K562 (cell line): ENCODE measurements around the gene MRPL11. TPM values are rescaled to one million over a fixed set of nuclear protein-coding genes. Genes with fewer than 3 reads are reported as not detected.

ENCODE experiments used
- BDP1 ChIP-seq: IDR thresholded peaks from 3 replicates; pipeline ENCODE4 v1.6.1; 2011; ENCODE audit not compliant: insufficient read length, insufficient read depth
- CBX2 ChIP-seq: fragments of 200-600 bp; sonication (generic); IDR thresholded peaks from one replicate; pipeline ENCODE4 v1.6.1; 2012; ENCODE audit warnings: mild to moderate bottlenecking, low read length, inconsistent platforms; ENCODE audit not compliant: insufficient read depth, poor library complexity, severe bottlenecking
- CBX5 ChIP-seq: IDR thresholded peaks from 2 replicates; pipeline ENCODE4 v1.6.1; 2014; ENCODE audit warnings: low read depth, borderline replicate concordance
- ETV1 ChIP-seq: fragments of 450-650 bp; conservative IDR thresholded peaks from 2 replicates; pipeline ENCODE4 v1.6.1; 2016; ENCODE audit warnings: missing genetic modification characterization, control low read depth, low read depth, missing compliant biosample characterization
- LEF1 ChIP-seq: fragments of 450-650 bp; IDR thresholded peaks from 2 replicates; pipeline ENCODE4 v1.6.1; 2016; ENCODE audit warnings: mild to moderate bottlenecking
- MCM2 ChIP-seq: fragments of 450-650 bp; IDR thresholded peaks from 2 replicates; pipeline ENCODE4 v1.6.1; 2017; ENCODE audit warnings: low read depth, mild to moderate bottlenecking
- MECOM ChIP-seq: fragments of 250-450 bp; sonication (Bioruptor Pico); IDR thresholded peaks from 2 replicates; pipeline ENCODE4 v1.8.0; 2022; ENCODE audit warnings: inconsistent platforms
- NCOA4 ChIP-seq: fragments of 450-650 bp; IDR thresholded peaks from 2 replicates; pipeline ENCODE4 v1.6.1; 2018; ENCODE audit warnings: mild to moderate bottlenecking; ENCODE audit not compliant: partially characterized antibody
- NFIC ChIP-seq: fragments of 450-650 bp; IDR thresholded peaks from 2 replicates; pipeline ENCODE4 v1.6.1; 2017; ENCODE audit warnings: mild to moderate bottlenecking, inconsistent platforms
- NKRF ChIP-seq: fragments of 450-650 bp; IDR thresholded peaks from 2 replicates; pipeline ENCODE4 v1.6.1; 2016; ENCODE audit warnings: borderline replicate concordance
- POLR2H ChIP-seq: IDR thresholded peaks from 2 replicates; pipeline ENCODE4 v1.6.1; 2016; ENCODE audit warnings: missing genetic modification characterization, low read depth, mild to moderate bottlenecking, control low read depth, missing compliant biosample characterization, moderate library complexity
- RFX5 ChIP-seq: IDR thresholded peaks from 2 replicates; pipeline ENCODE4 v1.6.1; 2011; ENCODE audit warnings: low read depth, mild to moderate bottlenecking, improper control_type of control experiment, low read length
- SETDB1 ChIP-seq: IDR thresholded peaks from one replicate; pipeline ENCODE4 v1.6.1; 2012; ENCODE audit warnings: low read length, control low read depth, inconsistent platforms
- SRSF9 ChIP-seq: fragments of 200-400 bp; formaldehyde crosslinking; IDR thresholded peaks from 2 replicates; pipeline ENCODE4 v1.6.1; 2017; ENCODE audit warnings: low read depth, low read length, borderline replicate concordance
- STAT5B ChIP-seq: fragments of 250-450 bp; sonication (Bioruptor Pico); IDR thresholded peaks from 2 replicates; pipeline ENCODE4 v1.8.0; 2021; ENCODE audit warnings: mild to moderate bottlenecking, inconsistent platforms
- TFE3 ChIP-seq: fragments of 450-650 bp; formaldehyde crosslinking; IDR thresholded peaks from 2 replicates; pipeline ENCODE4 v1.4.0; 2020; ENCODE audit warnings: mild to moderate bottlenecking, mixed read lengths
- ZBTB33 ChIP-seq: sonication (generic); formaldehyde crosslinking; IDR thresholded peaks from 2 replicates; pipeline ENCODE4 v1.8.1; 2023; ENCODE audit warnings: mild to moderate bottlenecking, missing genetic modification reagents
- ZFX ChIP-seq: sonication (generic); formaldehyde crosslinking; IDR thresholded peaks from 2 replicates; pipeline ENCODE4 v1.8.0; 2022; ENCODE audit warnings: mild to moderate bottlenecking, missing genetic modification reagents, moderate library complexity
- ZNF24 ChIP-seq: fragments of 450-650 bp; IDR thresholded peaks from 2 replicates; pipeline ENCODE4 v1.6.1; 2016
- ZNF3 ChIP-seq: fragments of 250-450 bp; sonication (Bioruptor Pico); IDR thresholded peaks from 2 replicates; pipeline ENCODE4 v1.5.0; 2021; ENCODE audit warnings: mild to moderate bottlenecking, moderate library complexity
- ZNF347 ChIP-seq: fragments of 450-650 bp; formaldehyde crosslinking; IDR thresholded peaks from 2 replicates; pipeline ENCODE4 v1.4.0; 2020; ENCODE audit warnings: low read depth, mild to moderate bottlenecking, moderate library complexity
- ZNF507 ChIP-seq: conservative IDR thresholded peaks from 2 replicates; pipeline ENCODE4 v1.6.1; 2017; ENCODE audit warnings: missing genetic modification characterization, missing compliant biosample characterization
- polyA plus RNA-seq, 8 experiments: library from polyadenylated mRNA; depleted of rRNA in 4 of 8; stranded (reverse) in 5 of 8; unstranded in 3 of 8; fragments of >200 nt; fragmentation: Nextera tagmentation in 2 of 8; fragmentation: Illumina TruSeq in 1 of 8; extraction: Ambion mirVana in 2 of 8; extraction: Trizol in 1 of 8; gene quantifications; 2 replicates each; pipeline versions ENCODE4 v1.2.1 to v1.2.3, GENCODE V29; 2011 to 2014; ENCODE audit warnings: inconsistent platforms in 1 of 8, missing spikeins in 1 of 8
- total RNA-seq, 7 experiments: library from RNA; depleted of rRNA in 6 of 7; stranded (reverse); fragments of >200 nt in 6 of 7; fragmentation: Illumina TruSeq in 2 of 7; extraction: Trizol in 2 of 7; gene quantifications; 2 replicates each; pipeline versions ENCODE4 v1.2.1 to v1.2.3, GENCODE V29; 2011 to 2021; ENCODE audit warnings: low replicate concordance in 1 of 7
- TF ChIP-seq, protein P1 (sequence below): sonication (generic); formaldehyde crosslinking; IDR thresholded peaks from 2 replicates; pipeline ENCODE4 v1.8.0; 2022; ENCODE audit warnings: mild to moderate bottlenecking, missing genetic modification reagents

The MRPL11 gene
- total and polyA plus RNA-seq, 9 of the 15 experiments (the other 6 are each of a cell fraction or from before 2014, with no cell fraction given): 33.0 to 173 (median 91.9) TPM

GRCh38 chr11:66418168-66418985 lies 20.3 kb downstream of the MRPL11 start (continued):
- no peak for TF ChIP-seq NKRF
- TF ChIP-seq NFIC: no peak
- no peak for TF ChIP-seq TFE3
- TF ChIP-seq ZNF507 (tag): no peak
- TF ChIP-seq, protein P1, sequence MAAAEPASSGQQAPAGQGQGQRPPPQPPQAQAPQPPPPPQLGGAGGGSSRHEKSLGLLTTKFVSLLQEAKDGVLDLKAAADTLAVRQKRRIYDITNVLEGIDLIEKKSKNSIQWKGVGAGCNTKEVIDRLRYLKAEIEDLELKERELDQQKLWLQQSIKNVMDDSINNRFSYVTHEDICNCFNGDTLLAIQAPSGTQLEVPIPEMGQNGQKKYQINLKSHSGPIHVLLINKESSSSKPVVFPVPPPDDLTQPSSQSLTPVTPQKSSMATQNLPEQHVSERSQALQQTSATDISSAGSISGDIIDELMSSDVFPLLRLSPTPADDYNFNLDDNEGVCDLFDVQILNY: no peak
- TF ChIP-seq CBX2: no peak
- no peak for TF ChIP-seq ZNF24
- no peak for TF ChIP-seq SETDB1
- no peak for TF ChIP-seq CBX5
- TF ChIP-seq BDP1: no peak
- TF ChIP-seq STAT5B (CRISPR knock-in tag): no peak
- no peak for TF ChIP-seq ZBTB33 (CRISPR knock-in tag)
- no peak for TF ChIP-seq ZNF3 (CRISPR knock-in tag)
- TF ChIP-seq SRSF9: no peak
- no peak for TF ChIP-seq NCOA4
- no peak for TF ChIP-seq MCM2
- TF ChIP-seq POLR2H (tag): no peak
- no peak for TF ChIP-seq MECOM (CRISPR knock-in tag)
- TF ChIP-seq RFX5: no peak
- no peak for TF ChIP-seq LEF1
- TF ChIP-seq ZNF347 (CRISPR knock-in tag): no peak
- no peak for TF ChIP-seq ZFX (CRISPR knock-in tag)
- TF ChIP-seq ETV1 (tag): no peak
